Prostate gland (tissue), 2 donors: ENCODE results near the gene GRM8. TPM values are rescaled to one million over a fixed set of nuclear protein-coding genes. Genes with fewer than 3 reads are reported as not detected.

ENCODE experiments used
- DNase-seq: peaks from one replicate; pipeline ENCODE4 v3.0.0-alpha.2; 2019; ENCODE audit warnings: low spot score
- H3K27ac ChIP-seq, 2 donors: fragments of 200-600 bp; sonication (generic); 2 replicates each; pipeline ENCODE4 v1.5.1; 2017 to 2019
- H3K27me3 ChIP-seq: fragments of 200-600 bp; sonication (generic); replicated peaks from 2 replicates; pipeline ENCODE4 v1.5.1; 2019; ENCODE audit not compliant: insufficient read depth
- H3K36me3 ChIP-seq, 2 donors: fragments of 200-600 bp; sonication (generic); 1 replicate in 1 of 2; 2 replicates in 1 of 2; pipeline versions ENCODE4 v1.5.1 to v1.8.1; 2017 to 2019
- H3K4me1 ChIP-seq: fragments of 200-600 bp; sonication (generic); replicated peaks from 2 replicates; pipeline ENCODE4 v1.5.1; 2019
- H3K4me3 ChIP-seq, 2 donors: fragments of 200-600 bp; sonication (generic); 2 replicates each; pipeline ENCODE4 v1.5.1; 2017 to 2019
- H3K9me3 ChIP-seq: fragments of 200-600 bp; sonication (generic); 2 replicates; pipeline ENCODE4 v1.5.1; 2017
- POLR2A ChIP-seq: fragments of 450-650 bp; IDR thresholded peaks from one replicate; pipeline ENCODE4 v1.6.1; 2016; ENCODE audit warnings: antibody characterized with exemption, mild to moderate bottlenecking
- POLR2AphosphoS5 ChIP-seq: sonication (generic); formaldehyde crosslinking; IDR thresholded peaks from one replicate; pipeline ENCODE4 v1.6.1; 2017; ENCODE audit warnings: antibody characterized with exemption
- WGBS: methylation state at CpG from one replicate; pipeline ENCODE4 v1.1.5; 2018; 5-methylcytosine and 5-hydroxymethylcytosine counted together
- intact Hi-C: fragments of 100-400 bp; cut with DNase I; formaldehyde crosslinking; loops from one replicate; pipeline ENCODE4 v1.14.2; 2022
- total RNA-seq, 2 donors: library from RNA; depleted of rRNA; stranded (reverse); fragments of >200 nt; gene quantifications; one replicate each; pipeline ENCODE4 v1.1.0, GENCODE V29; 2016
- TF ChIP-seq, protein P1 (sequence below), 4 experiments: fragments of 200-600 bp in 2 of 4; fragments of 450-650 bp in 2 of 4; sonication (generic) in 2 of 4; IDR thresholded peaks; 1 replicate in 3 of 4; 2 replicates in 1 of 4; pipeline ENCODE4 v1.5.1; 2016 to 2019; ENCODE audit warnings: antibody characterized with exemption in 4 of 4, mild to moderate bottlenecking in 2 of 4, moderate library complexity in 2 of 4

GRM8 gene
- total RNA-seq, 2 donors from 2014 or later: 1.3 to 3.7 TPM

DNA sequence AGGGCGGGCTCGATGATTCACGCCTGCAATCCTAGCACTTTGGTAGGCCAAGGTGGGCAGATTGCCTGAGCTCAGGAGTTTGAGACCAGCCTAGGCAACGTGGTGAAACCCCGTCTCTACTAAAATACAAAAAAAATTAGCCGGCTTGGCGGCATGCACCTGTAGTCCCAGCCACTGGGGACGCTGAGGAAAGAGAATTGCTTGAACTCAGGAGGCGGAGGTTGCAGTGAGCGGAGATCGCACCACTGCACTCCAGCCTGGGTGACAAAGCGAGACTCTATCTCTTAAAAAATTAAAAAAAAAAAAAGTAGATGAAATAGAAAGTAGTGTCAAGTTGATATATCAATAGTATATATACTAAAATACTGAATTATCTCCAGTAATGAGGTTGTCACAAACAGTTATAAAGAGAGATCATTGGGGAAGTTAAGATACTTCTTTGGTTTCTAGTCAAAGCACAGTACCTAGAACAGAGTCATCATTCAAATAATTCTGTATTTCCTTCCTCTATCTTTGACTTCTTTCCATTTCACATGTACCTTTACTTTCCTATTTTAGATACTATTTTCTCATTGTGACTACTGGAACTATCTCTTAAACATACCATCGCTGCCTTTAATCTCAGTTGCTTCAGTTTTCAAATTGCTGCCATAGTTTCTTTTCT is 491.7 kb downstream of the GRM8 start:
- TF ChIP-seq POLR2A (no peak), POLR2AphosphoS5 (no peak)
- TF ChIP-seq, protein P1, sequence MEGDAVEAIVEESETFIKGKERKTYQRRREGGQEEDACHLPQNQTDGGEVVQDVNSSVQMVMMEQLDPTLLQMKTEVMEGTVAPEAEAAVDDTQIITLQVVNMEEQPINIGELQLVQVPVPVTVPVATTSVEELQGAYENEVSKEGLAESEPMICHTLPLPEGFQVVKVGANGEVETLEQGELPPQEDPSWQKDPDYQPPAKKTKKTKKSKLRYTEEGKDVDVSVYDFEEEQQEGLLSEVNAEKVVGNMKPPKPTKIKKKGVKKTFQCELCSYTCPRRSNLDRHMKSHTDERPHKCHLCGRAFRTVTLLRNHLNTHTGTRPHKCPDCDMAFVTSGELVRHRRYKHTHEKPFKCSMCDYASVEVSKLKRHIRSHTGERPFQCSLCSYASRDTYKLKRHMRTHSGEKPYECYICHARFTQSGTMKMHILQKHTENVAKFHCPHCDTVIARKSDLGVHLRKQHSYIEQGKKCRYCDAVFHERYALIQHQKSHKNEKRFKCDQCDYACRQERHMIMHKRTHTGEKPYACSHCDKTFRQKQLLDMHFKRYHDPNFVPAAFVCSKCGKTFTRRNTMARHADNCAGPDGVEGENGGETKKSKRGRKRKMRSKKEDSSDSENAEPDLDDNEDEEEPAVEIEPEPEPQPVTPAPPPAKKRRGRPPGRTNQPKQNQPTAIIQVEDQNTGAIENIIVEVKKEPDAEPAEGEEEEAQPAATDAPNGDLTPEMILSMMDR (IDR thresholded peaks at IDR 0.05): no peak
- H3K4me1 ChIP-seq: no peaks in the 10 kb centered on the region
- 94% methylated on average over 12 of the region's 13 CpGs for WGBS
- intact Hi-C loops: no loop called here
- H3K27me3 ChIP-seq: no peaks in the 10 kb centered on the region
- no peak for DNase-seq
- no peak overlapping the region for H3K27ac ChIP-seq
- no peaks in the 10 kb centered on the region for H3K36me3 ChIP-seq
- H3K9me3 ChIP-seq: no peaks in the 10 kb centered on the region
- H3K4me3 ChIP-seq: no peak overlapping the region

DNA sequence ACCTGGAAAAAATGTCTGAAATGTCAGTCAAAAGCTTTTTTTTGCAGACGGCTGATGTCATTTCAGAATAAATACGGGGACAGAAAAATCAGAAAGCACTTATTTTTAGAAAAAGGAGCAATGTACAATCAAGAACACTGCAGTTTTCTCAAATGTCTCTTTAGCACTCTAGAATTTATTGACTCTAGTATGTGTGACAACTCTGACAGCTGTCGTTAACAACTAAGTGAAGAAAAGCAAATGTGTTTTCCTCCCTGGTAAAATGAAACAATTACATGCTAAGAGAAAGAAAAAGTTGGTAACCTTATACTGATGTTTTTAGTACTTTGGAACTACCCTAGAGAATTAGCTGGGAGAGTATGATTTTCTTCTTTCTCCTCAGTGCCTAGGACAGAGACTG is 497.4 kb downstream of the GRM8 start:
- Histone ChIP-seq H3K4me3 (no peak overlapping the region), H3K4me1 (no peaks in the 10 kb centered on the region), H3K27ac (no peak overlapping the region), H3K27me3 (no peaks in the 10 kb centered on the region), H3K9me3 (no peaks in the 10 kb centered on the region), H3K36me3 (no peaks in the 10 kb centered on the region)
- TF ChIP-seq POLR2AphosphoS5: no peak
- TF ChIP-seq, protein P1 (IDR thresholded peaks at IDR 0.05): no peak
- TF ChIP-seq POLR2A: no peak
- no peak for DNase-seq
- intact Hi-C loops: no loop called here
- 61% methylated on average over 3 of the region's 3 CpGs for WGBS

DNA sequence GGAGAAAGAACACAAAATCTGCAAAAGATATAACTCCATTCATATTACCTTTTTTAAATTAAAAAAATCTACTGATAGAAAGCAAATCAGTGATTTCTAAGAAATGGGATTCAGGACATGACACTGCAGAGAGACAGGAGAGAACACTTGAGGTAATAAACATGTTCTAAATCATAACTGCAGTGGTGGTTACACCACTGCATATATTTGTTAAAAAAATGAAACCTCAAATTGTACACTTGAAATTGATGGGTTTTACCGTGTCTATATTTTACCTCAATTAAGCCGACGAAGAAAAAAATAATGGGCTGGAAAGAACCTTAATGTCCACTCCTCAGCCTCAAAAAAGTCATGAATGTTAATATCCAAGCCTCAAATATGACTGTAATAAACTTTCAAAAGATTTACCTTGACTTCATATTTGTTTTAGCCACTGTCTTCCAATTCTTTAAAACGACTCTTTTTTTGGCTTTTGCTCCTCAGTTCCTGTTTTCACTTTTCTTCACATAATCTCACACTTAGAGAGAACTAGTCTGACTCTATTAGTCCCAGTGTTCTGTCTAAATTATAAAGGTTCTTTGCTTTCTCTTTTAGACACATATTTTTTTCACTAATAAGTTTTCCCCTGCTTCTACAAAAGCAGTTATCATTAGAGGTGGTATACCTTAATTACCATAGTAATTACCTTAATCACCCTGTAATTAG is 502.4 kb downstream of the GRM8 start:
- H3K4me1 ChIP-seq: no peaks in the 10 kb centered on the region
- no peak overlapping the region for H3K27ac ChIP-seq
- WGBS: 79% methylated on average over 4 of the region's 4 CpGs
- H3K36me3 ChIP-seq: no peaks in the 10 kb centered on the region
- DNase-seq: no peak
- H3K9me3 ChIP-seq: no peaks in the 10 kb centered on the region
- no peaks in the 10 kb centered on the region for H3K27me3 ChIP-seq
- TF ChIP-seq POLR2AphosphoS5 (no peak), POLR2A (no peak)
- TF ChIP-seq, protein P1 (IDR thresholded peaks at IDR 0.05): no peak
- intact Hi-C loops: no loop called here
- H3K4me3 ChIP-seq: no peak overlapping the region

DNA sequence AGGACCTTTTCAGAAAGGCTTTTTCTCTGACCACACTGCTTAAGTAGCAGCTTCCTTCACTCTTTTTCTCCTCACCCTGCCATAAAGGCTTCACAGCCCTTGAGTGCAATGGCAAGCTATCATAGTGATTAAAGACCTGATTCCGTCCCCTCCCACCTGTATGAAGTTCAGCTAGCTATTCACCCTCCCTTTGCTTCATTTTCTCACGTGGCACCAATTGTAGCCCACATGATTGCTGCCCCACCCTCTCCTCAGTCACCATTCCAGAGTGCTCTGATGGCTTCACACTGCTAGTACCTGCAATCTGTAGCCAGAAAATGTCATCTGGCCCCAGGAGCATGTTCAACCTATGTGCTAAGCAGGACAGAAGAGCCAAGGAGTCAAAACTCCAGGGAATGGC is 523.8 kb downstream of the GRM8 start:
- WGBS: 37% methylated on average over 2 of the region's 2 CpGs
- DNase-seq: no peak
- Histone ChIP-seq H3K4me1 (no peaks in the 10 kb centered on the region), H3K9me3 (no peaks in the 10 kb centered on the region), H3K36me3 (no peaks in the 10 kb centered on the region), H3K4me3 (no peak overlapping the region), H3K27me3 (no peaks in the 10 kb centered on the region), H3K27ac (no peak overlapping the region)
- intact Hi-C loops: no loop called here
- TF ChIP-seq POLR2A (no peak), POLR2AphosphoS5 (no peak)
- TF ChIP-seq, protein P1 (IDR thresholded peaks at IDR 0.05): no peak

DNA sequence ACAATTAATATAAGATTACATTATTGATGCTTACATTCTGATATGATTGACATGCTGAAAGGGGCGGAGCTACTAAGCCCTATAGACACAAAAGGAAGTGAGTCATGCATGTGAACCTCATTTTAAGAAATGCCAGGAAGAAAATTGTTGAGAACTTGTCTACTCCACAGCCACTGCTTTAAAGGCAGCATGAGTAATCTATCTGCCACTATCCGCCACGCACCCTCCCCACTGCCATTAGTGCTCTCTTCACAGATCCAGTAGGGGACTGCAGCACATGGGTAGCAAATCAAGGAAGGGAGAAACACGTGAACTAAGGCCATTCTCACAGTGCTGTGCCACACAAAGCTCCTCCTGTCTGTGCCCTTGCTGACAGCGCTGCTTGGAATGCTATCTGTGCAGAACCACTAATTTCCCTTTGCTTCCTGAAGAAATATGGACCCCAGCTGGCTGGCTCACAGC is 524.8 kb downstream of the GRM8 start:
- Histone ChIP-seq H3K27me3 (no peaks in the 10 kb centered on the region), H3K36me3 (no peaks in the 10 kb centered on the region), H3K4me3 (no peak overlapping the region), H3K9me3 (no peaks in the 10 kb centered on the region), H3K4me1 (no peaks in the 10 kb centered on the region), H3K27ac (no peak overlapping the region)
- no peak for DNase-seq
- WGBS: 75% methylated on average over 5 of the region's 5 CpGs
- TF ChIP-seq, protein P1 (IDR thresholded peaks at IDR 0.05): no peak
- no peak for TF ChIP-seq POLR2AphosphoS5
- TF ChIP-seq POLR2A: no peak
- intact Hi-C loops: no loop called here
